GM06990 (cell line): ENCODE results near the gene ASCL2.
"Not testable (repeated sequence)": the region's sequence is repeated elsewhere in the genome, so short reads cannot be mapped to it uniquely, and the experiment has no call there.

Source experiments
- DNase-seq: peaks from one replicate; pipeline ENCODE4 v3.0.0-alpha.2; 2011; ENCODE audit not compliant: insufficient read length; ENCODE audit errors: extremely low read depth
- H3K27me3 ChIP-seq: replicated peaks from 2 replicates; pipeline ENCODE4 v1.6.0; 2011; ENCODE audit warnings: low read length; ENCODE audit not compliant: control insufficient read depth, insufficient read depth
- H3K36me3 ChIP-seq: 2 replicates; pipeline ENCODE4 v1.5.1; 2011; ENCODE audit warnings: low read length; ENCODE audit not compliant: control insufficient read depth, insufficient read depth
- H3K4me3 ChIP-seq: replicated peaks from 2 replicates; pipeline ENCODE4 v1.5.1; 2011; ENCODE audit warnings: low read depth, mild to moderate bottlenecking, control low read depth, low read length
- TF ChIP-seq, protein P1 (sequence below): IDR thresholded peaks from 2 replicates; pipeline ENCODE4 v1.5.1; 2011; ENCODE audit warnings: low read length, control low read depth, mild to moderate bottlenecking, inconsistent platforms; ENCODE audit not compliant: insufficient read depth, poor library complexity, severe bottlenecking

ASCL2 gene

DNA sequence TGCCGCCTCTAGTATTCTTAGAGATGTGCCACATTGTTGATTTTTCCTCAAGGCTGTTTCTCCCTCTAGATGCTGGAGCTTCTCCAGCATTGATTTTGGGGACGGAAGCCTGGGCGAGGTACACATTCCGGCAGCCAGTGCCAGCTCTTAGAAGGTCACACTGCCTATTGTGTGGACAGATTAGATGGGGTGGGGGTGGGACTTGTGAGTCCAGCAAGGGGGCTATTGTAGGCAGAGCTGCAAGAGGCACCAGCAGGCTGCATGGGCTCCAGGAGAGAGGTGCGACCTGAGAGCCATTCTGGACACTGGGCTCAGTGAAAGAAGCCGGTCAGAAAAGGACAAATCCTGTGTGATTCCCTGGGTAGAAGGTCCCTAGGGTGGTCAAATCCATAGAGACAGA lies 19.0 kb upstream of the ASCL2 start:
- H3K27me3 ChIP-seq: peaks cover 1% of the 10 kb centered on the region
- TF ChIP-seq, protein P1, sequence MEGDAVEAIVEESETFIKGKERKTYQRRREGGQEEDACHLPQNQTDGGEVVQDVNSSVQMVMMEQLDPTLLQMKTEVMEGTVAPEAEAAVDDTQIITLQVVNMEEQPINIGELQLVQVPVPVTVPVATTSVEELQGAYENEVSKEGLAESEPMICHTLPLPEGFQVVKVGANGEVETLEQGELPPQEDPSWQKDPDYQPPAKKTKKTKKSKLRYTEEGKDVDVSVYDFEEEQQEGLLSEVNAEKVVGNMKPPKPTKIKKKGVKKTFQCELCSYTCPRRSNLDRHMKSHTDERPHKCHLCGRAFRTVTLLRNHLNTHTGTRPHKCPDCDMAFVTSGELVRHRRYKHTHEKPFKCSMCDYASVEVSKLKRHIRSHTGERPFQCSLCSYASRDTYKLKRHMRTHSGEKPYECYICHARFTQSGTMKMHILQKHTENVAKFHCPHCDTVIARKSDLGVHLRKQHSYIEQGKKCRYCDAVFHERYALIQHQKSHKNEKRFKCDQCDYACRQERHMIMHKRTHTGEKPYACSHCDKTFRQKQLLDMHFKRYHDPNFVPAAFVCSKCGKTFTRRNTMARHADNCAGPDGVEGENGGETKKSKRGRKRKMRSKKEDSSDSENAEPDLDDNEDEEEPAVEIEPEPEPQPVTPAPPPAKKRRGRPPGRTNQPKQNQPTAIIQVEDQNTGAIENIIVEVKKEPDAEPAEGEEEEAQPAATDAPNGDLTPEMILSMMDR: no peak
- no peak overlapping the region for H3K4me3 ChIP-seq
- no peaks in the 10 kb centered on the region for H3K36me3 ChIP-seq
- DNase-seq: no peak

DNA sequence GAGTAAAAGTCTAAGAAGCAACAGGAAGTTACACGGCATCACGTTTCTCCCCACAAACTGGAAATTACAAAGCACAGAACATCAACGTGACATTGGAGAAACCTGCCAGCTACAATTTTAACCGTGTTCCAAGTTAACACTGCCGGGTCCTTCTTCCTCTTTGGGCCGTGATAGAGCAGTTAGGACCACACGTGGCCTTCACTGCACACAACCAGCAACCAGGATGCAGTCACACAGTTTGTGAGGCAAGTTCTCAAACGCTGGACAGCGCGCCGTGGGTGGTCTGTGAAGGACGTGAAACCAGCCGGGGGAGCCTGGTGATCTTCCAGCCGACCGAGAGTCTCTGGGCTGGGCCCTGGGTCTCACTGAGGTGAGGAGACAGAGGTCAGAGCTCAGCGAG lies 16.7 kb upstream of the ASCL2 start:
- no peak for DNase-seq
- Histone ChIP-seq H3K27me3 (peaks cover 1% of the 10 kb centered on the region), H3K36me3 (no peaks in the 10 kb centered on the region), H3K4me3 (no peak overlapping the region)
- TF ChIP-seq, protein P1: no peak

DNA sequence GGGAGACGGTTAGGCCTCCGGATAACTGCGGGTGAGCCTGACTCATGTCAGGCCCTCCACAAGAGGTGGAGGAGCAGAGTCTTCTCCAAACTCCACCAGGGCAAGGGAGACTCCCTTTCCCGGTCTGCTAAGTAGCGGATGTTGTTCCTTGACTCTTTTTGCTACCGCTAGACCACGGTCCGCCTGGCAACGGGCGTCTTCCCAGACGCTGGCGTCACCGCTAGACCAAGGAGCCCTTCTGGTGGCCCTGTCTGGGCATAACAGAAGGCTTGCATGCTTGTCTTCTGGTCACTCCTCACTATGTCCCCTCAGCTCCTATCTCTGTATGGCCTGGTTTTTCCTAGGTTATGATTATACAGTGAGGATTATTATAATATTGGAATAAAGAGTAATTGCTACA lies 16.0 kb upstream of the ASCL2 start:
- H3K4me3 ChIP-seq, H3K27me3 ChIP-seq, H3K36me3 ChIP-seq, DNase-seq: not testable (repeated sequence)

DNA sequence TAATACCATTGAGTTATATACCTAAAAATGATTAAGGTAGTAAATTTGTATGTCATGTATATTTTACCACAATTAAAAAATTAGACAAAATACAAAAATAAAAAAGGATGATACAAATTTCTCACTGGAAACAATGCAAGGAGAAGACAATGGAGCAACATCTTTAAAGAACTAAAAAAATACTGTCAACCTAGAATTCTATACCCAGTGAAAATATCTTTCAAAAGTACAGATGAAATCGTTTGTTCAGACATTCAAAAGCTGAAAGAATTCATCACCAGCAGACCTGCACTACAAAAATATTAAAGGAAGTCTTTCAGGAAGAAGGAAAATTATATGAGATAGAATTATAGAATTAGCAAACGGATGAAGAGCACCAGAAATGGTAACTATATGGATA lies 9.8 kb upstream of the ASCL2 start:
- no peaks in the 10 kb centered on the region; the same call in 1 of the 2 replicates for H3K27me3 ChIP-seq
- H3K36me3 ChIP-seq: no peaks in the 10 kb centered on the region
- no peak for DNase-seq
- TF ChIP-seq, protein P1: no peak
- no peak overlapping the region for H3K4me3 ChIP-seq

DNA sequence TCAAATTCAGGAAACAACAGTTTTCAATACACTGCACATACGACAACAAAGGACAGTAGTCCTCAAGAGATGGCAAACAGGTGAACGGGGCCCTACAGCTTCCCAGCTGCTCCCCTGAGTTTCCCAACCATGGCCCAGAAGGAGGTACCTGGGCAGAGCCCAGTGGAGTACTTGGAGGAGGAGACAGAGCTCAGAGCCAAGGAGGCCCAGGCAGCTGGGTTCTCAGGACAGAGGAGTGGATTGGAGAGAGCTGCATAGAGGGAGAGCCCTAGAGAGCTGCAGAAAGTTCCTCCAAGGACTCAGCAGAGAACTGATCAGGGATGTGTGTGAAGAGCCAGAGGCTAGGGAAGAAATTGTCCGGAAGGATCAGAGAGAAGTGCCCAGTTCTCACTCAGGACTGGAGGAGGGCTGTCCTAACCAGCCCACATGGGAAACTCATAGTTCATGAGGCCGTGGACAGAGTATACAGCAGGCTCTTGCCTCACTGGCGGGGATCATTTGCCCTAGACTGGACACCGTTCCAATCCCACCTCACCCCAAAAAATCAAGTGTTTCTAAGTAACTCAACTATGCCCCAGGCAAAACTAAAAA lies 7.6 kb upstream of the ASCL2 start:
- H3K4me3 ChIP-seq: no peak overlapping the region
- TF ChIP-seq, protein P1: no peak
- no peak for DNase-seq
- H3K36me3 ChIP-seq: no peaks in the 10 kb centered on the region
- no peaks in the 10 kb centered on the region; the same call in 1 of the 2 replicates for H3K27me3 ChIP-seq

DNA sequence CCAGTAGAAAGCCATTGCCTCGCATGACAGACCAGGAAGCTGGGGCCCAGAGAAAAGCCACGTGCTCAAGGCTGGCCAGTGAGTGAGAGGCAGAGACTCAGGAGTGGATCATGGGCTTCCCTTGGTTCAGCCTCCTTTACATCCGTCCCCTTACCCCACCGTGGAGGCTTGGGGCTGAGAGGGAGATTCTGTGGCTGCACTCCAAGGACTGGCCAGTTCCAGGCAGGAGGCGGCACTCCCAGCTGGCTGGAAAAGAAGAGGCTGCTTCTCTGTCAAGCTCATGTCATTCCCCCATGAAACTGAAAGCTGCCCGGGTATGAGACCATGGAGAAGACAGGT lies 6.6 kb upstream of the ASCL2 start:
- no peaks in the 10 kb centered on the region for H3K36me3 ChIP-seq
- TF ChIP-seq, protein P1: no peak
- H3K27me3 ChIP-seq: no peaks in the 10 kb centered on the region; the same call in 1 of the 2 replicates
- DNase-seq: no peak
- H3K4me3 ChIP-seq: no peak overlapping the region
